ENCODE results near the gene P3H1.

- TF ChIP-seq CTCF (IDR thresholded peaks at IDR 0.05): no peak
- TF ChIP-seq POLR2A (IDR thresholded peaks at IDR 0.05): no peak
These were observed 18.8 kb downstream of the P3H1 start for GRCh38 chr1:42748021-42748420.

Measured in thyroid gland (tissue), 4 donors.